ENCODE results near the gene SGIP1.

DNA sequence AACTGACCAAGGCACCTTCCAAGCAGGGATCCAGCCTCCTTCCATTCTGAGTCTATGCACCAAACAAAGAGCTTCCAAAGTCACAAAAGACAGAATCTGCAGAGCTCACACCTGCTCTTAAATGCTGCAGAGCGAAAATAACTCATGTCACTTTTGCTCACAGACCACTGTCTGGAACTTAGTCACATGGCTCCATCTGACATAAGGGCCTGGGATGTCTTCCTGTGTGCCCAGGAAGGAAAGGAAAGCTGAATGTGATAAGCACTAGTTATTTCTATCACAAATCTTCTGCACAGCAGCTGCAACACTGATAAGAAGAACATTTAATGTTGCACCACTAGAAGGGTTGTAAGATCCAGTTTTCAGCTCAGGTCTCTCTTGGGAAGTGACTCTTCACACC is 39.5 kb upstream of the SGIP1 start:
- TF ChIP-seq, protein P1, sequence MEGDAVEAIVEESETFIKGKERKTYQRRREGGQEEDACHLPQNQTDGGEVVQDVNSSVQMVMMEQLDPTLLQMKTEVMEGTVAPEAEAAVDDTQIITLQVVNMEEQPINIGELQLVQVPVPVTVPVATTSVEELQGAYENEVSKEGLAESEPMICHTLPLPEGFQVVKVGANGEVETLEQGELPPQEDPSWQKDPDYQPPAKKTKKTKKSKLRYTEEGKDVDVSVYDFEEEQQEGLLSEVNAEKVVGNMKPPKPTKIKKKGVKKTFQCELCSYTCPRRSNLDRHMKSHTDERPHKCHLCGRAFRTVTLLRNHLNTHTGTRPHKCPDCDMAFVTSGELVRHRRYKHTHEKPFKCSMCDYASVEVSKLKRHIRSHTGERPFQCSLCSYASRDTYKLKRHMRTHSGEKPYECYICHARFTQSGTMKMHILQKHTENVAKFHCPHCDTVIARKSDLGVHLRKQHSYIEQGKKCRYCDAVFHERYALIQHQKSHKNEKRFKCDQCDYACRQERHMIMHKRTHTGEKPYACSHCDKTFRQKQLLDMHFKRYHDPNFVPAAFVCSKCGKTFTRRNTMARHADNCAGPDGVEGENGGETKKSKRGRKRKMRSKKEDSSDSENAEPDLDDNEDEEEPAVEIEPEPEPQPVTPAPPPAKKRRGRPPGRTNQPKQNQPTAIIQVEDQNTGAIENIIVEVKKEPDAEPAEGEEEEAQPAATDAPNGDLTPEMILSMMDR (IDR thresholded peaks at IDR 0.05), result no peak
- TF ChIP-seq POLR2A (IDR thresholded peaks at IDR 0.05), result no peak
